PC-9 (cell line): ENCODE results near the gene DOK5. TPM values are rescaled to one million over a fixed set of nuclear protein-coding genes. Genes with fewer than 3 reads are reported as not detected.

Source experiments
- BruUV-seq: library from RNA; stranded (reverse); fragments of 400-500 nt; replicated peaks from 2 replicates; lab custom pipeline; 2021; lab: Mats Ljungman, UMichigan
- CTCF ChIA-PET: fragments of 300-600 bp; sonication (Branson Sonifier 250); formaldehyde crosslinking; loops from one replicate; lab custom pipeline; 2022; ENCODE audit warnings: antibody characterized with exemption; lab: Charles Lee
- POLR2A ChIA-PET: fragments of 300-600 bp; sonication (Branson Sonifier 250); formaldehyde crosslinking; loops from one replicate; lab custom pipeline; 2022; ENCODE audit warnings: antibody characterized with exemption; ENCODE audit not compliant: unreplicated experiment; lab: Charles Lee
- DNase-seq, 2 experiments: peaks; one replicate each; pipeline versions ENCODE4 v3.0.0 to v3.0.0-alpha.2; 2015 to 2022; ENCODE audit warnings: mixed read lengths in 1 of 2
- H2AFZ ChIP-seq: fragments of 200-600 bp; sonication (generic); 2 replicates; pipeline ENCODE4 v1.8.1; 2017; ENCODE audit warnings: antibody characterized with exemption
- H3F3A ChIP-seq: fragments of 200-600 bp; sonication (generic); 2 replicates; pipeline ENCODE4 v1.8.1; 2017; ENCODE audit warnings: antibody characterized with exemption, mild to moderate bottlenecking, low read depth; ENCODE audit not compliant: insufficient read depth
- H3K27ac ChIP-seq: fragments of 200-600 bp; sonication (generic); 2 replicates; pipeline ENCODE4 v1.6.1; 2016; ENCODE audit warnings: mixed run types
- H3K27me3 ChIP-seq: fragments of 200-600 bp; sonication (generic); 2 replicates; pipeline ENCODE4 v1.6.1; 2016; ENCODE audit warnings: low read depth, mixed run types; ENCODE audit not compliant: insufficient read depth
- H3K36me3 ChIP-seq: fragments of 200-600 bp; sonication (generic); 2 replicates; pipeline ENCODE4 v1.6.1; 2016; ENCODE audit warnings: low read depth, mixed run types
- H3K4me1 ChIP-seq: fragments of 200-600 bp; sonication (generic); replicated peaks from 2 replicates; pipeline ENCODE4 v1.6.1; 2016; ENCODE audit warnings: mixed run types; ENCODE audit not compliant: insufficient read depth
- H3K4me2 ChIP-seq: fragments of 200-600 bp; sonication (generic); 2 replicates; pipeline ENCODE4 v1.6.1; 2017; ENCODE audit warnings: mixed run types
- H3K4me3 ChIP-seq: fragments of 200-600 bp; sonication (generic); 2 replicates; pipeline ENCODE4 v1.6.1; 2016; ENCODE audit warnings: mixed run types
- H3K79me2 ChIP-seq: fragments of 200-600 bp; sonication (generic); 2 replicates; pipeline ENCODE4 v1.6.1; 2017; ENCODE audit warnings: low read depth, mixed run types
- H3K9me2 ChIP-seq: fragments of 200-600 bp; sonication (generic); 2 replicates; pipeline ENCODE4 v1.8.1; 2017; ENCODE audit warnings: mild to moderate bottlenecking; ENCODE audit not compliant: insufficient read depth
- H3K9me3 ChIP-seq: fragments of 200-600 bp; sonication (generic); 2 replicates; pipeline ENCODE4 v1.8.1; 2016; ENCODE audit warnings: low read depth; ENCODE audit not compliant: insufficient read depth
- H4K20me1 ChIP-seq: fragments of 200-600 bp; sonication (generic); 2 replicates; pipeline ENCODE4 v1.8.1; 2017; ENCODE audit not compliant: insufficient read depth
- CTCF ChIP-seq: fragments of 200-600 bp; sonication (generic); conservative IDR thresholded peaks from 2 replicates; pipeline ENCODE4 v1.6.1; 2017; ENCODE audit warnings: mixed run types, antibody characterized with exemption, mild to moderate bottlenecking, moderate library complexity
- EZH2 ChIP-seq: fragments of 200-600 bp; sonication (generic); IDR thresholded peaks from 2 replicates; pipeline ENCODE4 v1.8.0; 2017; ENCODE audit warnings: antibody characterized with exemption, low read depth
- intact Hi-C: fragments of 100-400 bp; cut with micrococcal nuclease; formaldehyde crosslinking; loops from one replicate; pipeline ENCODE4 v1.10.0; 2022; ENCODE audit not compliant: unreplicated experiment
- total RNA-seq: library from RNA; stranded (reverse); gene quantifications from 2 replicates; pipeline ENCODE4 v1.2.3, GENCODE V29; 2021

Gene DOK5
- total RNA-seq, 1 experiment from 2014 or later, result not detected

GRCh38 chr20:54550776-54551396, 75.5 kb downstream of the DOK5 start:
- Histone ChIP-seq H3K36me3 (no peaks in the 10 kb centered on the region), H4K20me1 (no peaks in the 10 kb centered on the region), H3K4me2 (no peak overlapping the region), H3K4me3 (no peak overlapping the region), H3K27me3 (peaks cover 10% of the 10 kb centered on the region), H3K9me3 (no peaks in the 10 kb centered on the region), H2AFZ (no peak overlapping the region), H3K9me2 (no peaks in the 10 kb centered on the region), H3K27ac (no peak overlapping the region), H3K79me2 (no peaks in the 10 kb centered on the region), H3K4me1 (no peaks in the 10 kb centered on the region), H3F3A (no peaks in the 10 kb centered on the region)
- DNase-seq, result no peak
- TF ChIP-seq EZH2 (no peak), CTCF (no peak)
- BruUV-seq, result no TSS peak
- CTCF ChIA-PET, result no interaction called here
- intact Hi-C loops, result no loop called here
- POLR2A ChIA-PET, result no interaction called here

- H3K9me3 ChIP-seq, result no peaks in the 10 kb centered on the region
- no peak overlapping the region for H3K27ac ChIP-seq
- DNase-seq, result no peak
- H3K79me2 ChIP-seq, result no peaks in the 10 kb centered on the region
- no peak overlapping the region for H3K4me3 ChIP-seq
- ChIA-PET CTCF (no interaction called here), POLR2A (no interaction called here)
- no peak overlapping the region for H3K4me2 ChIP-seq
- no peaks in the 10 kb centered on the region for H4K20me1 ChIP-seq
- no TSS peak for BruUV-seq
- peaks cover 33% of the 10 kb centered on the region for H3K27me3 ChIP-seq
- H2AFZ ChIP-seq, result no peak overlapping the region
- no peaks in the 10 kb centered on the region for H3K36me3 ChIP-seq
- H3K4me1 ChIP-seq, result no peaks in the 10 kb centered on the region
- no peaks in the 10 kb centered on the region for H3K9me2 ChIP-seq
- H3F3A ChIP-seq, result no peaks in the 10 kb centered on the region
- no peak for TF ChIP-seq EZH2
- no peak for TF ChIP-seq CTCF
- intact Hi-C loops, result no loop called here
These were observed 78.6 kb downstream of the DOK5 start for GRCh38 chr20:54554006-54554405.

DNA sequence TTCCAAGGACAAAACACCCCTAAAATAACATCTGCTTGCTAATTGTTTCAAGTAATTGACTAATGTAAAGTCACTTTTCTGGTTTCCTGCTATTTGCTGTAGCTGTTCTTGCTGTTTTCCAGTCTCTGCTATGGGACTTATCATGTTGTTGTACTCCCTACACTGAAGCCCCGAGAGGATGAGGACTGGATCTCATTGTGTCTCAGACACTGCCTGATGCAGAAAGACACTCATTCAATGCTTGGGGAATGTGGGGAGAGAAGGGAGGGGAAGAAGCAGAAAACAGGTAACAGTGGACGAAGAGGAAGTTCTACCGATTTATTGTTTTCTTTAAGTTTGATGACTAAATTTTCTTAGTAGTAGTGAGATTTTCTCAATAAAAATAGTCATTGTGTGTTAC, 79.8 kb downstream of the DOK5 start:
- intact Hi-C loops, result no loop called here
- DNase-seq, result no peak
- H3K4me2 ChIP-seq, result no peak overlapping the region
- no peaks in the 10 kb centered on the region for H3K36me3 ChIP-seq
- no peak overlapping the region for H3K27ac ChIP-seq
- H3K4me1 ChIP-seq, result no peaks in the 10 kb centered on the region
- ChIA-PET POLR2A (no interaction called here), CTCF (interaction anchor here (0.6 kb wide), 1 partner anchor 53 kb away, joined by 5 read pairs; no protein-coding TSS in a partner anchor)
- no peaks in the 10 kb centered on the region for H3K79me2 ChIP-seq
- H3K9me3 ChIP-seq, result no peaks in the 10 kb centered on the region
- no peak overlapping the region for H3K4me3 ChIP-seq
- peaks cover 40% of the 10 kb centered on the region for H3K27me3 ChIP-seq
- H3F3A ChIP-seq, result no peaks in the 10 kb centered on the region
- no peak for TF ChIP-seq EZH2
- TF ChIP-seq CTCF, result no peak
- H2AFZ ChIP-seq, result no peak overlapping the region
- no peaks in the 10 kb centered on the region for H3K9me2 ChIP-seq
- BruUV-seq, result no TSS peak
- no peaks in the 10 kb centered on the region for H4K20me1 ChIP-seq
